Fibroblast of mammary gland (primary cell): ENCODE data around the gene HERC3.

Experiments
- DNase-seq: peaks from one replicate; pipeline ENCODE4 v3.0.0-alpha.2; 2010; ENCODE audit warnings: low read depth
- H3K4me3 ChIP-seq: 2 replicates; pipeline ENCODE4 v1.5.1; 2011; ENCODE audit warnings: low read depth, mild to moderate bottlenecking, low read length, moderate library complexity; ENCODE audit not compliant: control insufficient read depth
- CTCF ChIP-seq: conservative IDR thresholded peaks from 2 replicates; pipeline ENCODE4 v1.5.1; 2011; ENCODE audit warnings: low read depth, low read length, inconsistent platforms; ENCODE audit not compliant: control insufficient read depth, insufficient read depth

Gene HERC3

GRCh38 chr4:88752754-88753153, 160.5 kb downstream of the HERC3 start:
- no peak overlapping the region for H3K4me3 ChIP-seq
- no peak for DNase-seq
- TF ChIP-seq CTCF: no peak

GRCh38 chr4:88753658-88754571, 161.6 kb downstream of the HERC3 start:
- no peak for TF ChIP-seq CTCF
- H3K4me3 ChIP-seq: no peak overlapping the region
- DNase-seq: no peak

- TF ChIP-seq CTCF: no peak
- no peak for DNase-seq
- no peak overlapping the region for H3K4me3 ChIP-seq
Observed at GRCh38 chr4:88754796-88755195, 162.5 kb downstream of the HERC3 start.

- H3K4me3 ChIP-seq: no peak overlapping the region
- no peak for TF ChIP-seq CTCF
- no peak for DNase-seq
Observed at GRCh38 chr4:88755454-88755853, 163.2 kb downstream of the HERC3 start.

- H3K4me3 ChIP-seq: no peak overlapping the region
- DNase-seq: no peak
- TF ChIP-seq CTCF: no peak
Observed at GRCh38 chr4:88756149-88756548, 163.9 kb downstream of the HERC3 start.

GRCh38 chr4:88757067-88757466, 164.8 kb downstream of the HERC3 start:
- no peak overlapping the region for H3K4me3 ChIP-seq
- TF ChIP-seq CTCF: no peak
- no peak for DNase-seq
